Cardiac septum (tissue), 1 donor: ENCODE measurements around the gene UBASH3A. TPM values are rescaled to one million over a fixed set of nuclear protein-coding genes. Genes with fewer than 3 reads are reported as not detected.
A peak's percentile ranks its signal among the peaks of the same experiment; 100 is the strongest.

Experiments
- DNase-seq: peaks from one replicate; pipeline ENCODE4 v3.0.0-alpha.2; 2020; ENCODE audit warnings: low spot score
- intact Hi-C: fragments of 100-400 bp; cut with DNase I; formaldehyde crosslinking; loops from one replicate; pipeline ENCODE4 v1.14.0; 2022
- total RNA-seq: library from RNA; stranded (reverse); fragmentation: NEBNext Ultra II Directional; extraction: Animal tissue kit (Norgen Biotek cat#: 25700); gene quantifications from one replicate; pipeline ENCODE4 v1.2.1, GENCODE V29; 2021
- donor health status: DM: no; HTN: no; CAD: no.

UBASH3A gene
- total RNA-seq, 1 donor from 2014 or later: not detected

DNA sequence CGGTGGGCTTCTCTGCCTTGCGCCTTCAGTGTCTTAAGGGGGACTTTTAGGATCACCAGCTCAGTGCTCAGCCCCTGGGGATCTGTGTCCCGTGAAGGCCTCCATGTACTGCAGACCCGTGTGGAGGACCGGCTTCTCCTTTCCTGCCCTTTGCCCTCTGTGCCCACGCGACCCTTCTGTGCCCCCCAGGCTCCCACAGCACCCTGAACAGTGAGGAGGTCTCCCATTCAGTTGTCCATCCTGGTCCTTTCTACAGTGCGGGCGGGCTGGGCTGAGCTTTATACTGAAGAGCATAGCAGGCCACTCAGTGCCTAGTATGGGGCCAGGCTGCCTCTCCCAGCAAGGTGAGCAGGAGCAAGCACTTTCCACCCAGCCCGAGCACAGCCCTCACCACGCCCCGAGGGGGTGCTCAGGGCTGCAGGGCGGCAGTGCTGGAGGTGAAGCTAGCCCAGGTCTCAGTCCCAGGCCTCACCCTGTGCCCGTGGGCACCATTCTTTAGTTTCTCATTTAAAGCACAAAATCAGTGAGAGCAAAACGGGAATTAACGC is 29.7 kb upstream of the UBASH3A start:
- no peak for DNase-seq

DNA sequence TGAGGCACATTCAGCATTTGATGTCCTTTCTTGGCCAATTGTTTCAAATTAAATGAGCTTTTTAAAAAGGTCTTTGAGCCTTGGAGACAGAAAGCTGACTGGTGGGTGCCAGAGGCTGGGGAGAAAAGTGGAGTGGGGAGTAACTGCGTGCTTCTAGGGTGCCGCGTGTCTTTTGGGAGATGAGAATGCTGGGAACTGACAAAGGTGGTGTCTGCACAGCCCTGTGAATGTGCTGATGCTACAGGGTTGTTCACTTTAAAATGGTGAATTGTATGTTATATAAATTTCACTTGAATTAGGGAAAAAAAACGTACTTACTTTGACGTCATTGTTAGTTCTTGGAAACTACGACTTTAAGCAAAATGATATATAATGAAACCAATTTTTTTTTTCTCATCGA is 29.2 kb upstream of the UBASH3A start:
- DNase-seq: no peak
- intact Hi-C loops: no loop called here

More for the DNA sequence above, 29.7 kb upstream of the UBASH3A start:
- intact Hi-C loops: no loop called here

DNA sequence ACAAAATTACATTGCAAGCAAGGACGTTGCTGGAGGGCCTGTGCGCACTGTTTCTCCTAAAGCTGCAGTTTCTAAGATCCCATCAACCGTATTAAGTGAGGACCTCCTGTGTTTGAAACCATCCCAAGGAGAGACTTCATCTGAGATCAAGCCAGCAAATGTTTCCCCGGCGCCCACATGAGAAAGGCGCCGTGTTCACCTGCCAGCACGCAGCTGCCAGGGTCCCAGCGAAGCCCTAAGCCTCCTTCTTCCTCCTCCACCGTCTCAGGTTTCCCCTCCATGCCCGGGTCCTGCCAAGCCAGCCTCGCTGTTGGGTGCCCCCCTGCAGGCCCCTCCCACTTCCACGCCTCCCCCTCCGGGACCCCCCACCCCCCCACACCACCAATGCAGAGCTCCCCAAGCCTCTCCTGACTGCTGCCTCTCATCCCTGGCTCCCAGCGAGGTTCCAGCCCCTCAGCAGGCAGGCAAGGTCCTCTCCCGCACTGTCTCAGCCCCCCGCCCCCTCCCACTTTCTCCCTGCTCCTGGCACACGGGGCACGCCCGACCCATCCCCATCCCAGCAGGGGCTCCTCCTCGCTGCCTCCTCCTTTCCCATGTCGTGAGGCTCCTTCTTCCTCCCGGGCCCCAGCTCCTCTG is 28.7 kb upstream of the UBASH3A start:
- no peak for DNase-seq
- intact Hi-C loops: no loop called here

DNA sequence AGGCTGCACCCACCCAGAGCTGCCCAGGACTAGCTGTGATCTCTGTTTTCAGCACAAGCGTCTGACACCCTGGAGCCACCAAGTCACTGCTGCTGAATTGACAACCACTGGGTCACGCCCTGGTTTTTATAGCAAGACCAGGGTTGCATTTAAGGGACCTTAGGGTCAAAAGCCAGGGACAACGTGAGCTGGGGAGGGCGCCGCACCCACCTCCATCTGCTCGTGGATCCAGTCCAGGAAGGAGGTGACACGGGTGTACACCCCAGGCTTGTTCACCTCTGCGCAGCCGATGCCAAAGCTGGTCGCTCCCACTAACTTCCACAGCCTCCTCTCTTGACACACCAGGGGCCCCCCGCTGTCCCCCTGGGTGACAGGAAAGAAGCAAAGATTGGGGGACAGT is 28.2 kb upstream of the UBASH3A start:
- intact Hi-C loops: no loop called here
- DNase-seq: no peak

DNA sequence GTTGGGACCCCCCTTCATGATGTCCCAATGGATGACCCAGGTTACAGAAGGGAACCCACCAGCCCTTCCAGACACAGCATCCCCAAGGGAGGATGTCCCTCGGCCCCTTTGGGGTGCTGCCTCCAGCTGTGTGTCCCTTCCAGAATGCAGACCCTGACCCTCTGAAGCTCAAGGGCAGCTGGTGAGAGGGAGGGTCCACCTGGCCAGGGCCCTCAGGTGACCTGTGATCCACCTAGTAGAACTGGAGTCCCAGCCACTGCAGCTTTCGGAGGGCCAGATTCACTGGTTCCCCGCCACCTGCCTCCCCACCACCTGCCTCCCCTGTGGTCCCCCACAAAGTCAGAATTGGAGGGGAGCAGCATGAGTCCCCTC is 27.8 kb upstream of the UBASH3A start:
- intact Hi-C loops: no loop called here
- no peak for DNase-seq

DNA sequence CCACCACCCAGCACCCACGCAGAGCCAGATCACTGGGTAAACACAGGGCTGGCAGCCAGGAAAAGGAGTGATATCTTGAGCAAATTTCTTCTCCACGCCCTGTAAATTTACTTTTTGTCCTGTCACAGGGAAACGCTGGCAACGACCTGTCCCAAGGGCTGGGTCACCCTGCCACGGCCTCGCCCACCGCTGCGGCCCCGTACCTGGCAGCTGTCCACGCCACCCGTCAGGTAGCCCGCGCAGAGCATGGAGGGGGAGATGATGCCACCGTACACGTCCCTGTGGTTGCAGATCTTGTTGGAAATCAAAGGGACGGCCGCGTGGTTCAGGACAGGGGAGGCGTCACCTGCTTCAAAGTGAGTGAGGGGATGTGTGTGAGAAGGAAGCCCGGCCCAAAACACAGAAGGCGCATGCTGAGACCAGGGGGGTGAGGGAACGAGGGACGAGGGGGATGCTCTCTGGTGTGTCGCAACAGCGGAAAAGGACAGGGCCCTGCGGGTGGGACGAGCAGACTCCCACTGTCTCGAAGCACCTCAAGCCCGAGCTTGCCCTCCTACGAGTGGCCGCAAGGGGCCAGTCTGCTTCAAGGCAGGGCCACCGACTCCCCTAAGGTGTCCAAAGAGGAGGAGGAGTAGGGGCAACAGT is 27.2 kb upstream of the UBASH3A start:
- no peak for DNase-seq
- intact Hi-C loops: no loop called here

DNA sequence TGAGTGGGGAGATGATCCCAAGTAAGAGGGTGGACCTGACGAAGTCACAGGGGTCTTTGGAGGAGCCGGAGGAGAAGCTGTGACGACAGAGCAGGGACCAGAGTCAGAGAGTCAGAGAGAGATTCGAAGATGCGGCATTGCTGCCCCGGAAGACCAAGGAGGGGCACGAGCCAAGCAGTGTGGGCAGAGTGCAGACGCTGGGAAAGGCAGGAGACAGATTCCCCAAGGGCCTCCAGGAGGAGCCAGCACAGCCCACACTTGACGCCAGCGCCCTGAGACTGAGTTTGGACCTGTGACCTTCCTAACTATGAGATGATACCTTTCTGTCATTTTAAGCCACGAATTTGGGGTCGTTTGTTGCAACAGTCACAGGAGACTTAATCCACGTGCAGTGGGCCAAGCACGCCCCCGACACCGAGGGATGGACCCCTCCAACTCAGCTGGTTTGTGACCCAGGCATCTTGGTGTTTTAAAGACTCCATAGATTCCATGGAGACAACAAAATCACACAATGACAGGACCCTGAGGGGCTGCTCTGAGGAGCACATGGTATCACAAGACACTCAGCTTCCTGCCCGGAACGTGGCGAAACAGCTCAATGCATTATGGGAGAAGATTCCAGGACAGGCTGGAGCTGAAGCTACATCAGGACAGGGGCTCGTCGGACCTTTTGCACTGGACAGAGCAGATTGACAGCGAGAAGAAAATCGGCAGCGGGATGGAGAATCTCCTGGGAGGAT is 26.3 kb upstream of the UBASH3A start:
- intact Hi-C loops: no loop called here
- peak; percentile 39 for DNase-seq

DNA sequence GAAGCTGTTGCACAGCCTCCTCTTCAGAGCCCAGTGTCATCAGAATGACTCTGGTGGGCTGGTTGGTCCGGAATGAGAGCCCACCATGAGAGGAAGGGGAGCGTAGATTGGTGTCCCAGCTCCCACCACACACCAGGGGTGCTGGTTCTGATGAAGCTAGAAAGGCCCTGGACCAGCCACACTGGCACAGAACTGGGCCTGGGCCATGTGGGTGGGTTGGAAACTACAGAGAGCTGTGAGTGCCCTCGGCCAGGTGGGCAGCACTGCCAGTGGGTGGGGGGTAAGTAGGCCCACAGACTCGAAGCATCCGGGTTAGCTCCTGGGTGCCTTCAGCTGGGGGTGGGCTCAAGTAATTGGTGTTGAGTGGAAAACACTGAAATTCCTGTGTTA is 25.8 kb upstream of the UBASH3A start:
- intact Hi-C loops: no loop called here
- peak; percentile 39 for DNase-seq

DNA sequence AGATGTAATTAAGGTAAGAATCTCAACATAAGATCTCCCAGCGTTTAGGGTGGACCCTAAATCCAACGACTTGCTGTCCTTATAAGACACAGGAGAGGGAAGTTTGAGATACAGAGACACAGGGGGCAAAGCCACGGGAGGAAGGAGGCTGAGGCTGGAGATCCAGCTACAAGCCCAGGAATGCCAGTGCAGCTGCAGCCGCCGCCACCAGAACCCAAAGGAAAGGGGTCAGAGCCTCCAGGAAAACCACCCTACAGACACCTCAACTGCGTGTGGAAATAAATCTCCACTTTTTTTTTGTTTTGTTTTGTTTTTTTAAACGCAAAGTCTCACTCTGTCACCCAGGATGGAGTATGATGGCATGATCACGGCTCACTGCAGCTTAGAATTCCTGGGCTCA is 25.3 kb upstream of the UBASH3A start:
- intact Hi-C loops: no loop called here
- DNase-seq: peak; percentile 51

DNA sequence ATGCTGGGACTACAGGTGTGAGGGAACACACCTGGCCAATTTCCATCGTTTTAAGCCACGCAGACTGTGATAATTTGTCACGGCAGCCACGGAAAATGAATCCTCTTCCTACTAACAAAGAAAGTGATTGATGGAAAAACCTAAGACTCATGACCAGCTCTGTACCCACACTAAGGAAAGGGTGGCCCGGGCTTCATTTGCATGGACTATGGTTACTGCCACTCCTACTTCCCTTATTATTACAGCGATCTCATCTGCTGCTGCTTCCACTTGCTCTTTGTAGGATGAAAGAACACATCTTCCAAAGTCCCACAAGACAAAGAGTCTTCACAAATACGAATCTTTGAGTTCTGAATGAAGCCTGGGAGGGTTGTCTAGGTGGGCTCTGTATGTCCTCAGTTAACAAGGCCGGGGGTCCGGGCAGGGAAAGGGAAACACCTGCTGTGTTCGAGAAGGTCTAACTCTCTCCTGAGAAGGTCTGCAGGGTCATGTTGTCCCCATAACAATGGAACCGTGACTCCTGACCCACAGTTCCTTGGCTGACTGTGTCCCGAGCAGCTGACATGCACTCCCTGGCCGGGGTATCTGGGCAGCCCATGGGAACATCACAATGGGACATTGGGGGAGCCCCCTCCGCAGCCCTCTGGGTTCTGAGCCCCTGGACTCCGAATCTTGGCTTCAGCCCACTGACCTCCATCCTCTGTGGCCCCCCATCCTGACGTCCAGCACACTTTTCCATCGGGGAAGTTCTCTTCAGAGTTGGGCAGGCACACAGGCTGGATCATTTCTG is 24.1 kb upstream of the UBASH3A start:
- intact Hi-C loops: no loop called here
- peak; percentile 35 for DNase-seq

DNA sequence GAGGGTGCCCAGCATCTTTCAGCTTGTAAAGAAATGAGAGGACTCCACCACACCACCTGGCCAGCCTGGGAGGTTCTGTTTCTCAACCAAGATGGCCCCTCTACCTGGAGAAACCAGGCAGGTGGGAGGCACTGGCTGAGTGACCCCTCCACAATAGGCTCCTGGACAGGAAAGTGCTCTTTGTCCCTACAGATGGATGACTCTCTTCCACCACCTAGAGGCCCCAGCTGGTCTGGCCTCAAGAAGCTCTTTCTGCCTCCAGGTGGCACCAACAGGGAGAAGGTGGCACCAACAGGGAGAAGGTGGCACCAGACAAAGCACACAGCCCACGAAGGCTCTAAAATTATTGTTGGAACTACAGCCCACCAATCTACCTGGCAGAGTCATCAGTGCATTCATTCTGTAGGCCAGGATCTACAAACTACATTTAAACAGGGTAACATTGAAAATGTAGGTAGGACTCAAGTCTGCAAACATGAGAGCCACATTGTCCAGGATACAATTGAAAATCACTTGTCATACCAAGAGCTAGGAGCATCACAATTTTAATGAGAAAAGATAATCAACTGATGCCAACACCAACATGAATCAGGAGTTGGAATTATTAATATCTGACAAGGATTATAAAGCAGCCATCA is 22.2 kb upstream of the UBASH3A start:
- intact Hi-C loops: no loop called here
- DNase-seq: no peak

DNA sequence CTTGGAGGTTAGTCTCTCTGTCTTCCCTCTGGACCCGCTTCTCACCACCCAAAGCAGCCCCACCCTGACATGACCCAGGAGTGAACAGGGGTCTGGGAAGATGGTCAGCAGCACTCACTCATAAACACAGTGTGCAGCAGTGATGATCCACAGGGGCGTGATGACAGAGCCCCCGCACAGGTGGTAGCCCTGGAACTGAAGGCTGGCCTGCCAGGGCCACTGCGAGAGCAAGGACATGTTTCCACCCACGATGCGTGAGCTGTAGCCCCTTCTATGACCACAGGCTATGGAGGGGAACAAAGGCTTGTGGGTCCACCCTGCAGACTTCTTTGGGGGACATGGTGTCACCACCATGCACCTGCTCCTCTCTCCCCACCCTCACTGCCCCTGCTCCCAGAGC is 20.8 kb upstream of the UBASH3A start:
- intact Hi-C loops: no loop called here
- DNase-seq: no peak

DNA sequence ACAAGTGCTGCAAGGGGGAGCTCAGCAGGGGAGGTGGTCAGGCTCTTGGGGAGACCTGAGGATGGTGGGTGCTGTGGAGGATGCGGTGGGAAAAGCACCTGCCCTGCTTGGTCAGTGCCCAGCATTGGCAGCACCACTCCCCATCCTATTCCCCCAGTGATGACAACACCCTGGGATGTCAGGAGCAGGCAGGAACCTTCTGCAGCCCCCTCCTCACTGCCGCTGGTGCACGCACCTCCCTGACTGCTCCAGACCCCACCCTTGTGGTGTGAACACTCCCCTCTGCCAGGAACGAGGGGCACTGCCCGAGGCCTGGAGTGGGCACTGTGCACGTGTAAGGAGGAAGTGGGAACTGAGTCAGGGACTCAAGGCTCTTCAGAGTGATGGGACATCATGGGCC is 20.4 kb upstream of the UBASH3A start:
- intact Hi-C loops: no loop called here
- DNase-seq: no peak

DNA sequence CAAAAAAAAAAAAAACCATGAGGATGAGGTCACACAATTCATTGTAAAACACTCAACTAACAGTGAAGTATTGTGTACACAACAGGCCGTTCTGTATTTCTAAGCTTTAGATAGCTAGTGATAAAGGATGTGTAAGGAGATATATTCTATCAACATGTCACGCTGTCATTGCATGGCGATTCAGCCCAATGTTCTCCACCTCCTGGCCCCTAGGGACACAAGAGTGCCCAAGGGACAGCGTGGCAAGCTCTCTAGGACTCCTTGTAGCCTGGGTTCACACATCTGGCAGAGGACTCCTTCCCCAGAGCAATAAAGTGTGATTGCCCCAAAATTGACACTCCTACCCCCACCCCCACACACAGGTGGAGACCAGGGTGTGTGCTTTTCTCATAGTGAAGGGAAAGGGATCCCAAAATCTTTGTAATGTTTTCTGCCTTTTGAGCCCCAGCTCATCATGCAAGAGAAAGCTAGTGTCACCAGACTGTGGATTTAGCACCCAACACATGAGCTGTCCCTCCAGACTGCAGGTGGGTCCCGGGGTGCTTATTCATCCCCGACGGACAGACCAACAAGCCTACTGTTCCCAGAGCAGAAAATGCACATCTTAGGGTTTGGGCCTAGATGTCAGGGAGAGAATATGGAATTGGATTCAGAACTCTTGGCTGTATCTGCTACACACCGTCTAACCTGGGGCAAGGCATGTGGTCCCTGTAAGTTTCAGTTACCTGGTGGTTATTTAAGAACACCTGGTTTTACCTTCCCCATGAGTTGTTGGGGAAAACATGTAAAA is 19.4 kb upstream of the UBASH3A start:
- intact Hi-C loops: no loop called here
- DNase-seq: peak; percentile 10

DNA sequence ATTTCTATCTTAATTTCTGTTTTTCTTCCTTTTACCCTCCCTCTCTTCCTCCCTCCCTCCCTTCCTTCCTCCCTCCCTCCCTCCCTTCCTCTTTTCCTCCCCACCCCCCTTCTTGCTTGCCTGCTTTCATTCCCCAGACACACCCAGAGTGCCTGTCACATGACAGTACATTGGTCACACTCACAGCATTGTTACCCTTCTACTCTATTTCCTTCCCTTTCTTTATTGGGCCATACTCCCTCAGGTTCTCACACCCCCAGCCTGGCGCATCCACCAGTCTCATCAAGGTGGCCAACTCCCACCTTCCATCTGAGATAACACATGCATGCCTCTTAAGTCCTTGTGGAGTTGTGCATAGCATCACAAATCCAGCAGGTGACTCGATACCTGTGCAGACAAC is 18.7 kb upstream of the UBASH3A start:
- DNase-seq: no peak
- intact Hi-C loops: no loop called here

DNA sequence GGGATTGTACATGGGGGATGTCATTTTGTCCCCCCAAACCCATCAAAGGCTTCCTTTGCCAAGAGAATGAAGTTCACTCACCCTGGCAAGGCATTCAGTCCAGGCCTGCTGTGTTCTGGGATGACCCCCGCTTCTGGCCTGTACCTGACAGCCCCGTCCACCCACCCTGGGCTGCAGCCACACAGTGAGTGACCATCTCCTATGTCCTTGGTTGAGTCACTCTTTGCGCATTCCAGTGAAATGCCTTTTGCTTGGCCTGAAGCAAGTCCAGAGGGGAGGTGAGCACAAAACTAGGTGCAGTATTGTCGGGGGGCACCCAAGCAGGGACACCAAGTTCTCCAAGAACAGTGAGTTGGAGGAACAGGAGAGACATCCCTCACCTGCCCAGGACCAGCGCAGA is 18.1 kb upstream of the UBASH3A start:
- intact Hi-C loops: no loop called here
- DNase-seq: no peak

DNA sequence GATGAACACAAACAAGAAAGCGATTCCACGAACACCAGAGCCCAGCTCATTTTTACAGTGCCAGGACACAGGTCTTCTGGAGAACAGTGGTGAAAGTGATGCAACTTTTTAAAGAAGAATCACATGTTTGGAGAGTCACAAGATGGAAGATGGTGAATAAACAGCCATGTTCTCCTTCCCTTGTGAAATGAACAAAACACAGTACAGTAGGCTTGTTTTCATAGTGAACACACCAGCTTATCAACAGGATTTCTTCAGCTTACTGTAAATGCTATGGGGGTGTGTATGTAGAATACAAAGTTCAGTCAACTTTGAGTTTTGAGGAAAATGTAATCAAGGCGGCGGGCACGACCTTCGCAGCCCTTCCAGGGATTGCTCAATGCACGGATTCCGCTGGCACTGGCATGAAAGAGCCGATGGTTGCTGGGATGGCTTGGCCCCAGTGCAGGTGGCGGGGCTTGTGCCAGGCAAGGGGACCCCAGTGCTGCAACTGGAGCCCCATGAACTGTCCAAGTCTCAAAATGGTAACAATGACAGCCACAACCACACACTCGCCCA is 17.6 kb upstream of the UBASH3A start:
- intact Hi-C loops: no loop called here
- DNase-seq: no peak

DNA sequence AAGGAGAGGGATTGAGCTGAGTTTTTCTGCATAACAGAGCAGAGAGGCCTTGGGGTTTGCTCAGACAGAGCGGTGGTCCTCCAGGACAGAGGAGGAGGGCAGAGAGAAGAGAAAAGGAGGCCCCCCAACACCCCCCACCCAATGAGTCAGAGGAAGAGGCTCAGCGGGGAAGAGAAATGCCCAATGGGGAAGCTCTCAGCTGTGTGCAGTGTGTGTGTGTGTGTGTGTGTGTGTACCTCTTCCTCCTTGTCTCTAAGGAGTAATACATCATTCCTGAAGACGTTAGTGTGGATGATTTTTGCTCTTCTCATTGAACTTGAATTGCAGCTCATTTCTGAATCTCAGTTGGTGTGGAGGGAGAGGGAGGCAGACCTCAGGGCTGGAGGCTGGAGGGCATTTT is 16.5 kb upstream of the UBASH3A start:
- no peak for DNase-seq
- intact Hi-C loops: no loop called here
